HG02571 (cell line): Measurements from ENCODE around the gene LAMP5.

Experiments
- ATAC-seq: cut with Tn5 transposase; IDR thresholded peaks from one replicate; pipeline ENCODE4 v1.9.1; 2021; ENCODE audit warnings: mild to moderate bottlenecking, moderate library complexity; ENCODE audit not compliant: unreplicated experiment

The LAMP5 gene

DNA sequence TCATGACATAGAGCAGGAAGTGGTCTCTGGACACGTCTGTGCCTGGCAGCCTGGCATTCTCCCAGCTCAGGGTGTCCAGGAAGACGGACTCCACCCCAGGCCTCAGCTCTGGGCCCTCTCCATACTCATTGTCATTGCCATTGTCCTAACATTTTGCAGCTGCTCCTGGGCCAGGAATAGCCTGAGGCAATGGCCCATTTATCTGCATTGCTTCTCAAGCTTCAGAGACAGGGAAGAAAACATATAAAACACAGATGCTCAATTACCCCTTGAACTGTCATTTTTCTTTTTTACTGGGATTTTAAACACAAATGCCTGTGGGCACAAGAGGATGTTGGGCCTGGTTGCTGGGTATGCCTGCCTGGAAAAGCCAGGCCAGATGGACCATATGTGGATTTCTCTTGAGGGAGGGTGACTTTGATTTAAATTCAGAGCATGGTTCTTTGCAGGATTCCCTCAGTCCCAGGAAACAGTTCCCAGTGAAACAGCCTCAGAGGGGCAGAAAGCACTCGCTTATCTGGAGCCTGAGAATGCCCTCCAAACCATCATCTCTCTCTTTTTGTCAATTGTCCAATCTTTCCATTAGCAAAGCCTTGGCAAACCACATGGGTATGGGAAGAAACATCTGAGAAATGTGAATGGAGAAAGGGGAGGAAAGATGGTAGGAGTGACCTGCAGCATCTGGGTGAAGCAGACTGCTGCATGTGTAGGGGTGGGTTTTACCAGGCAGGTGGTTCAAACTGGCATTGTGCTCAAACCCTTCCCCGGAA lies 17.9 kb downstream of the LAMP5 start:
- ATAC-seq: no peak

DNA sequence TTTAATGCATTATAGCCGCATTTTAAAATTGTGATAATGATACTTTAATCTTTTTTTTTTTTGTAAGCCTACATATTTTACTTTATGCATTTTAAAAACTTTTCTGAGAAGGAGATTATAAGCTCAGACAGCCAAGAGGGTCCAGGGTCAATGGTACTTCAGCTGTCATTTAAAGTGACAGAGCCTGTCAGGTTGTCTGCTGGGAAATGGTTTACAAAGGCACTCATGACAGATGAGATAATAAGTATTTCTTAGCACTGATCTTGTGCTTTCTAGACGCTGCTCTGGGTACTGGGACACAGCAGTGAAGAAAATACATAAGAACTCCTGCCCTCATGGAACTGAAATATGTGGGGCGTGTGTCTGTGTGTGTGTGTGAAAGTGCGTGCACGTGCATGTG lies 19.6 kb downstream of the LAMP5 start:
- no peak for ATAC-seq

DNA sequence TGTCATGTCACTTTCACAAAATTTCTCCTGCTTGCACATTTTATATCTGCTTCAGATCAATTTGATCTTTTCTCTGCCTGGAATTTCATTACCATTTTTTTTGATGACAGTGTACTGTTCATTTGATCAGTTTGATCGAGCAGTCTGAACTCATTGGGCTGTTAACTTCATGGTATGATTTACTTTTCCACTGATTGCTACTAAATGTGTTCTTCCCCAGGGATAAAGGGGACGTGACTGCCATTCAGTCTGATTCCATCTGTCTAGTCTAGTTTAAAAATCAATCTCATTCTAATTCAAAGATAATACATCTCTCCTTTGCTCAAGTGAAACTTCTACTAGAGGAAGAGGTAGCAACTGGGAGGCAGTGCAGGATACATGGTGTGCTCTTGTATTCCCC lies 21.1 kb downstream of the LAMP5 start:
- no peak for ATAC-seq

DNA sequence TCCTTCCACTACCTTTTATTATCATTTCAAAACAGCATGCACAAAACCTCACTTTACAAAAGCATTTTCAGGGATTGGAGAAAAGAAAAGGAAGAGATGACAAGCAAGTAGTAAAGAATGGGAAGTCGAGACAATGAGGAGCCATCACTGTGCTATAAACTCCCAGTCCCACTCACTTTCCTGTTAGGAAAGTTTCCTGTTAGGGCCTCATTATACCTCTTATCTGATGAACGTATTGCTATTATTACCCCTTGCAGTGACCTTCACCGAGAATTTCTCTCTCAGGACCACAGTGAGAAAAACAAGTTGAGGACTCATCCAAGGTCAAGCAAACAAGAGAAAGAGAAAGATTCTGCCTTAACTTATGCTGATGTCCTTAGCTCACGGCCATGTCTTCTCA lies 28.8 kb downstream of the LAMP5 start:
- no peak for ATAC-seq

DNA sequence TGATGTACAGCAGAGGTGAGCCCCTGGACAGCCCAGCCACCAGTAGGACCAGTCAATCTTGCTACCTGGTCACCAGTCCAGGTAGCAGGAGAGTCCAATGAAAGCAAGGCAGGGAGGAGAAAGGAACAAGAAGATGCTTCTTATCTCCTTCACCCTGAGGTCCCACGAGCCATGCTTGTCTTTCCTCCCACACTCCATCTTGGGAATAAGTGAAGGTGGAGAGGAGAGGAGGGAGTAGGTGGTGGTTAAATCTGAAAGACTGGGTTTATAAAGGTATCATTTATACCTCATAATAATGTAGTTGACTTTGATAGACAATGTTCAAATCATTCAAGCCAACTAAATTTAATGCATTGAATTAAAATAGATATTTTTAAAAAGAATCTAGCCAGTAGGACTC lies 35.9 kb downstream of the LAMP5 start:
- no peak for ATAC-seq

DNA sequence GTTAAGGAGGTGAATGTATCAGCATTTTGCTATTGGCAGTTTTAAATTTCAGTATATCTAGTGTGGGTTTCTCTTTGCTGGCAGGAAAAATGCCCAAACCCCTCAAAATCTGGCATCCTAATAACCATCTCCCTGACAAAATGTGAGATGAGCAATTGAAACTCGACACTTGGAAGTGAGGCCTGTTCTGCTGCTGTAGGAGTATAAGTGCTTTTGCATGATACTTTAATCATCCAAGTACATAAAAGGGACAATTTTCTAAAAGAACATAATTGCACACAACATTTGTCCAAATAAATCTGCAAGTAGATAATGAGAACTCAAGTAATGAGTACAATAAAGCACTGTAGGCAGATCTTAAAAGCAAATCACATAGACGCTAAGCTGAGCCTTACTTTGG lies 36.5 kb downstream of the LAMP5 start:
- no peak for ATAC-seq

DNA sequence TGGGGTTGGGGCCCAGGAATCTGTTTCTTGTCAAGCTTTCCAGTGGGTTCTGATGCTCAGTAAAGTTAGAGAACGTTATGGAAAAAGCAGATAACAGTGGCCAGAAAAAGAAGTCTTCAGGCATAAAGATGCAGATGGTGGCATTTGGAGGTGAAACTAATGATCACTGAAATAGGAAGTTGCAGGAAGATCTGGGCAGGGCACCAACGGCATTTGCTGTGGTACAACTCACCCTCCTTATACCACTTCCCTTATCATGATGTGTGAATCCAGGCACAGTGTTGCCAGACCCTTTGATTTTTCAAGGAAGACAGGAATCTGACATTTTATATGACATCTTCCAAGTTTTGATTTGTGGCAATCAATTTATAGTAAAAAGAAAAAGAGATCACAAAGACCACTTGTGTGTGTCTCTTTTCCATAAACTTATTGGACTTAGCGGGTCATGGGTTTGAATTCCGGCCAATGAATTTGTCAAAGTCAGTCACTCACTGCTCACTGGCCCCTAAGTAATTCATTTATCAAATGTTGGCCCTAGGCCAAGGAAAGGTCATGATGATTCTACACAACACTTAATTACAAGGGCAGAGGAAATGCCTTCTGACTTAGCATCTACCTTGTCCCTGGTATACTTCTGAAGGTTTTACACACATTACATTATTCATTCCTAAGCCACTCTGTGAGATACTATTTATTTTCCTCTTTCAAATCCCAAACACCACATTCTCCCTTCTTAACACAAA lies 37.6 kb downstream of the LAMP5 start:
- no peak for ATAC-seq

DNA sequence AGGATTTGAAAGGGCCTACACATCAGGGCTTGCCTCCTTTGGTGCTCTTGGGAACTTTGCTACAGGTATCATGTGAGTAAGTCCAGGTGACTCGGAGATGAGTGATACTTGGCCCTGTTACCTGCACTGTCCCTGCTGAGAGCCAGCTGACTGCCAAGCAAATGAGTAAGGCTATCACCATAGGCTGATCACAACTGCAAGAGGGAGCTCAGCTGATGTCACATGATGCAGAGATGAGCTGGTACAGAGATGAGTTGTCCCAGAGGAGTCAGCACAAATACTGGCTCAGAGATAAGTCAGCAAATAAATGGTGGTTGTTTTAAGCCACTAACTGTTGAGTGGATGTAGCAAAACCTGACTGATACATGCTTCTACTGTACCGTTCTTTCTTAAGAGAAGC lies 41.4 kb downstream of the LAMP5 start:
- ATAC-seq: no peak

DNA sequence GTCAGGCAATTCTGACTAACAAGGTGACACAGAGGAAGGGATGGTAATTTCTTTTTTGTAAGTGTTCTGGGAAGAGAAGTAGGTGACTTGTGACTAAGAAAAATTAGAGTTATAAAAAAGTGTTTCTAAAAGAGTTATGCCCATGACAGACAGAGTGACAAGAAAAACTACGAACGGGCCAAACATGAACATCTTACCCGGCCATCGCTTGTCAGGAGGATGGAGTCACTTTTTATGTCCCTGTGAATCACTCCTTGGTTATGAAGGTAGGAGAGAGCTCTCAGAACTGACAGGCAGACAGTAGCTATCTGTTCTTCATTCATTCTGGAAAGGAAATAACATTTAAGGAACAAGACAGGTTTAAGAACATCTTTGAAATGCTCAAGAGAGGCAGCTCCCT lies 43.0 kb downstream of the LAMP5 start:
- ATAC-seq: no peak

DNA sequence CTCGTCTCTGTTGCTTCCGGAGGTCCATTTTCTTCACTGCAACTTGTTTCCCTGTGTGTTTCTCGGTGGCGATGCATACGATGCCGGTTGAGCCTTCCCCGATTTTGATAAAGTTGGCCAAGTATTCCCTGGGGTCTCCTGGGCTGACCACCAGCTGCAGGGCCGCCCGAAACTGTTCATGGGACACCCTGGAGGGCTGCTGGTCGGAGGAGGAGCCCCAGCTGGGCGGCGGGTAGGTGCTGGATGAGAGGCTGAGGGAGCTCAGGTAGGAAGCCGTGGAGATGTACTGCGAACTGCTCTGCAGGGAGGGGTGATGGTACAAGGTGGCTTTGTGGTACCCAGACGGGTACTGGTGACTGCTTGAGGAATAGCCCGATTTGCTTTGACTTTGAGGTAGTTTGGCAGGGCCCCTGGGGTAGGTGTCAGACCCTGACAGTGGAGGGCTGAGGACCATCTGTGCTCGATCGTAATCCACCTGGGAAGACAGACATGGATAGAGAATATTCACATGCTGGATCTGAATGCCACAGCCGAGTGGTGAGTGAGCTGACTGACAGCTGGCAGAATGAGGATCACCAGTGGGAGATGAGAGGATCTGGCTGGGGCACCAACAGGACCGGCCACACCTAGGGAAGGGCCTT lies 51.6 kb downstream of the LAMP5 start:
- no peak for ATAC-seq

DNA sequence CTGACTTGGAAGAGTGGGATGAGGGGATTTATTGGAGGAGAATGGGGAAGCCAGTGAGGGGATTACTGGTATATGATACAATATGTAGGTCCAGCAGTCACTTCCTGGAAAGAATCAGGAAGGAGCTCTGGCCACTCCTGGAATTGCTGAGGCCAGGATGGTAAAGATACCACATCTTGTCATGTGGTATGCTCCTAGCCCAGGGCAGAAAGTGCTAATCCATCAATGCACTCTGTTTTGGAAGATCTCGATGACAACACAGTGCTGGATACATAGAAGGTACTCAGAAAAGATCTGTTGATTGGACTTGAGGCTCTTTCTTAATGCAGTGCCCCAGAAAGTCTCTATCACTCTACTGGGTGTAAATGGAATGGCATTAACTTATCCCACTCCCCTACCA lies 52.6 kb downstream of the LAMP5 start:
- ATAC-seq: no peak

DNA sequence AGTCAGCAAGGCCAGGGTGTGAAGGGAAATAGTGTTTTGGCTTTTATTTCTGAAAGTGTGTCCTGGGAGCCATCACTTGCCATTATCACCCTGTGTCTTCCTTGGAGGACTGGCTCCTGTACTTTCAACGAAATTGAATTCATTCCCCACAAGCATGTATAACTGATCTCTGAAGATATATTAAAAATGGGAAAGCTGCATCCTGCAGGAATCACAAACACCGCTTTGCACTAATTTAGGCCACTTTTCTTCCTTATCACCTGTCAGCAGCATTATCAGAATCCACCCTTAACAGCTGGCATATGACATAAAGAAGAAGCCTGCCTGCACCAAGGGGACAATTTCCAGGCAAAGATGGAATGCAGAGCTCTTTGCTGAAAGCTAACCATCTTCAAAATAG lies 56.2 kb downstream of the LAMP5 start:
- ATAC-seq: no peak

DNA sequence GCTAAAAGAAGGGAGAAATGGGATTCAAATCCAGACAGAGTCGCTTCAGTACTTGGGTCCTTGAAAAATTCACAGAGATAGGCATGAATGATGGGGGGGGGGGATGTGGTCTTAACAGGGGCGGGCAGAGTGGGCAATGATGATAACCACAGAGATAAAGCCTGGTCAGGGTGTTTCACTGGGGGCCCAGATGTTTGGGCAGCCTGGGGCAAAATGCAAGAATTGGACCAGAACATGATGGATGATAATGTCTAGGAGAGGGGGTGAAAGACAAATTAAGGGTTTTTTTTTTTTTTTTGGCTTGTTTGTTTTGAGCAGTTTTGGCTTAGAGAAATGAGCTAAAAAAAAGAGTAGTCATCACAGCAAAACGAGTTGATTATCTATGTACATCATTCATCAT lies 57.4 kb downstream of the LAMP5 start:
- no peak for ATAC-seq

DNA sequence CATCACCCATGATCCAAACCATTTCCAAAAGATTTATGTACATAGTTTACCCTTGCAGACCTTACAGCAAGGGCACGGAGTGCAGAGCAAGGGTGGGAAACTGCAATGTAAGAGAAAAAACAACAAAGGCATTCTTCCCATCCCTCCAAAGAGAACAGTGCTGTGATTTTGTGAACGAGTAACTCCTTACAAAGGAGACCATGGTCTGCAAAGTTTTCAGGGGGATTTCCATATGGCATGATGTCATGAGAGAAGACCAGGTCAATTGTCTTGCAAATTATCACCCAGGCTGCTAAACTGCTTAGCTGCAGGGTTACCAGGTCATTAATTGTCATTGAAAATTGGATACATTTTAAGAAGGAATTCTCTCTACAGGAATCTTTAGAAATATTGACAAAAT lies 58.3 kb downstream of the LAMP5 start:
- no peak for ATAC-seq

DNA sequence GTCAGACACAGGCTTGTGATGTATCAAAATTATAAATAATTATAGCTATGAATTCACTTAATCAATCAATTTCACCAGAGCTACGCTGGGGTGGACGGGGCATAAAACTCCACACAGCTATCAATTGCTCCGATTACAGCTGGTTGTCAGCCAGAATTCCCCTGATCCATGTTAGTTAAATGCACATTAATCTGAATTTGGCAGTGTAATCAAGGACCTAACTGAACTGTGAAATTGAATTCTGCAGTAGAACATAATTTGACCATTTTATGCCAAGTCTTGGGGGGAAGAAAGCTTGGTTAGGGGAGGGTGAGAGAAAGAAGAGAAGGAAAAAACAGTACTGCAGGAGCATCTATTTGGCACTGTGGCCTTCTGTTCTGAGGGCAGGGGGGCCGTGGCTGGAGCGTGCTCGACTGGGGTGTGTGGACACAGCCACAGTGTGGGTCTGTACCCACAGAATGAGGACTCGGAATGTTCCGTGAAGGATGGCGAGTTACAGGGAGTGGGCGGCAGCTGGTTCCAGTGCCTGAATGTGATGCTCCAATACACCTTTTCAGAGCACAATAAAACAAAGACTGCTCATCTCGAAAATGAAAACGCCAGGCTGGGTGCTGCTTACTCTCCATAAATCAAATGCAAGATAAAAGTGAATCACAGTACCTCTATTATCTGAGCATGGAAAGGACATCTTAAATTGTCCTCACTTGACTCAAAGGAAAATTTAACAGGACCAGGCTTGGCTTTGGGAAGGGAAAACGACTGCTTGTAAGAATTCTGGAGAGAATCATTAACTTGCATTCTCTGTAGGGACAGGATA lies 59.2 kb downstream of the LAMP5 start:
- ATAC-seq: no peak

DNA sequence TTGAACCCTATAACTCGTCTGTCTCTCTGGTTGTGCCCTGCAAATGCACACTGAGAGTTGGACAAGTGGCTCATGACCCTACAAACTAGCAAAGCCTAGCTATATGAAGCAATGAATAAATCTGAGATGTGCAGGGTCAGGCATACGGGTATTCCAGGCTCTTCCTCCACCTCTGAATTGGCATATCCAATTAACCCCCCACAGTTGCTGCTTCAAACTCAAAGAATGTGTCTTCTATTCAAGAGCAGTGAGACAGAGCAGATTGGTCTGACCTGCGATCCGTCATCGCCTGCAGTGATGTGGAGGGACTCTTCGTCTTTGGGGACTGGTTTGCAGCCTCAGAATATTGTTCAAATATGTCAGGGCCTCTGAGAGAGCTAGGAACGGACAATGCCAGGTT lies 59.8 kb downstream of the LAMP5 start:
- no peak for ATAC-seq

DNA sequence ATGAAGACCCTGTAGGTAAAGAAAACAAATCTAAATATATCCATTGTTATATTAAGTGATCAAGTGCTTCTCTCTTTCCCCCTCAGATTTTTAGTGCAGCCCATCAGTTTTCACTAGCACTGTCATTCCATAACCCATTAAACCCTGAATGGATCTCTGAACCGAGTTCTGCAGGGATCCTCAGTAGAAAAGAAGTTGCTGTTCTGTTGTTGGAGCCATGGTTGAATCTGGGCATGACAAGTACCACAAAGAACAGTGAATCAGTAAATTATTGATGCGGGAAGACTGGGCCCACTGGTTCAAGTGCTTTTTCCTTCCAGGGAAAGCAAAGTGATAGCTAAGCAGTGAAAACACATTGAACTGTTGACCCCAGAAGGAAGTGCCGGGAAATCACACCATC lies 60.4 kb downstream of the LAMP5 start:
- no peak for ATAC-seq

DNA sequence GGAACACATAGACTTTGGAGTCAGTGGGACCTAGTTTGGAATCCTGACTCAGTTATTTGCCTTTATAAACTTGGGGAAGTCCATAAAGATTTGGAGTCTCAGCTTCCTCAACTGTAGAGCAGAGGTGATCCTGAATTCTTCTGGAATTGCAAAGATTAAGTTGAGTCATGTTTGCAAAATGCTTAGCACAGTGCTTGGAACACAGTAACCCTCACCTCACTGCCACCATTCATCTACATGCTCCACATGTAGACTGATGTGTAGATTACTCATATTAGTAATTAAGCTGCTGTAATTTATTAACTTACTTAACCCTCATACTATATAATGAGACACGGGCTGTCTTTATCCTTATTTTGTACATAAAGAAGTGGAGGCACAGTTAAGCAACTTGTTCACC lies 61.4 kb downstream of the LAMP5 start:
- no peak for ATAC-seq

DNA sequence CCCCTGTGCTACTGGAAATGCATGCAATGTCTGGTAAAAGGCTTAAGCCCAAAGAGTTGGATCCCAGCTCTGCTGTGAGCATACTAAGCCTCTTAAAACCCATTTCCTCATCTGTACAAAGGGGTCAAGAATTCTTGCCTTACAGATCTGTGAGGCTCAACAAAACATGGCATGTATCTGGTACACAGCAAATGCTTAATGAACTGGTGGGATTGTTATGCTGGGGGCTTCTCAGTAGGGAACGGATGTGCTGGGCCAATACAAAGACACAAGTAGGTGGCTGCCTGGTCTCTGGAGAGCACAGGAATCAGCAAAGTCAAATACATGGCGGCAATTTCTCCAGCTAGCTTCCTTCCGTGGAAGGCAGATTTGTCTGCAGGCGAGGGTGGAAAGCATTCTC lies 62.3 kb downstream of the LAMP5 start:
- no peak for ATAC-seq

DNA sequence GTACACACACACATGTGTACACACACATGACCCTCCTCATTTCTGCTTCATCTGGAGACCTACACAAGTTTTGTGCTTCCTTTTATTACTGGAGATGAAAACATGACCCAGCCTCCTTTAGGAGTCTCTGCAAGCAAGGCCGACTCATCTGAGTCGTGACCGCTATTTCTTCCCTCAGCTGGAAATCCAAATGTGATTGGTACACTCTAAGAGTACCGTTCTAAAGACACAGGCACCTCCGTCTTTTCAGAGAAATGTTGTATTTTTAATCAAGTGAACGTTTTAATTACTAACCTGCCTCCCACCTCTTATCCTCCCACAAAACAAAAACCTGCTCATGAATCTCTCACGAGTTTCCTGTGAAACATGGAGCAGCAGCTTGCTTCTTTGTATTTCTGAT lies 63.0 kb downstream of the LAMP5 start:
- ATAC-seq: no peak

DNA sequence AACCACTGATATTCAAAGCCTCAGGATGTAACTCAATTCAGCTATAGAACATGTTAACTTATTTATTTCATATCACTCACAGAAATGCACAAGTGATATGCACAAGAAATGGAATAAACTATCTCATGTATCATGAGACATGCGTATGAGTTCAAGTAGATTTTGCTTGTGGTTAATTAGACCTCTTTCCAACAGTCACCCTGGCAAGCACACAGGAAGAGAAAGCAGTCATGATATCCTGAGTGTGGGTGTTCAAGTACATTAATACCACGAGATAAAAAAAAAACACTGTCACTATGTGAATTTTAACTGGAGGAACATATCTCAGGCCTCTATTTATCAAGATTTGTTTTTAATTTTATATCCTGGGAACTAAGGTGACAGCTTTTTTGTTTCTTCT lies 64.2 kb downstream of the LAMP5 start:
- no peak for ATAC-seq
